HUDEP-2 (cell line): ENCODE data around the gene MAPK11.

Source experiments
- DNase-seq, 76 experiments: peaks; one replicate each; lab custom pipeline; 2025; ENCODE audit not compliant: unreplicated experiment in 76 of 76; lab: John Stamatoyannopoulos, UW

Gene MAPK11

GRCh38 chr22:50296658-50297490 is 26.7 kb upstream of the MAPK11 start:
- DNase-seq: no peak

- DNase-seq: no peak
Observed at GRCh38 chr22:50294319-50294656, 24.1 kb upstream of the MAPK11 start.

DNA sequence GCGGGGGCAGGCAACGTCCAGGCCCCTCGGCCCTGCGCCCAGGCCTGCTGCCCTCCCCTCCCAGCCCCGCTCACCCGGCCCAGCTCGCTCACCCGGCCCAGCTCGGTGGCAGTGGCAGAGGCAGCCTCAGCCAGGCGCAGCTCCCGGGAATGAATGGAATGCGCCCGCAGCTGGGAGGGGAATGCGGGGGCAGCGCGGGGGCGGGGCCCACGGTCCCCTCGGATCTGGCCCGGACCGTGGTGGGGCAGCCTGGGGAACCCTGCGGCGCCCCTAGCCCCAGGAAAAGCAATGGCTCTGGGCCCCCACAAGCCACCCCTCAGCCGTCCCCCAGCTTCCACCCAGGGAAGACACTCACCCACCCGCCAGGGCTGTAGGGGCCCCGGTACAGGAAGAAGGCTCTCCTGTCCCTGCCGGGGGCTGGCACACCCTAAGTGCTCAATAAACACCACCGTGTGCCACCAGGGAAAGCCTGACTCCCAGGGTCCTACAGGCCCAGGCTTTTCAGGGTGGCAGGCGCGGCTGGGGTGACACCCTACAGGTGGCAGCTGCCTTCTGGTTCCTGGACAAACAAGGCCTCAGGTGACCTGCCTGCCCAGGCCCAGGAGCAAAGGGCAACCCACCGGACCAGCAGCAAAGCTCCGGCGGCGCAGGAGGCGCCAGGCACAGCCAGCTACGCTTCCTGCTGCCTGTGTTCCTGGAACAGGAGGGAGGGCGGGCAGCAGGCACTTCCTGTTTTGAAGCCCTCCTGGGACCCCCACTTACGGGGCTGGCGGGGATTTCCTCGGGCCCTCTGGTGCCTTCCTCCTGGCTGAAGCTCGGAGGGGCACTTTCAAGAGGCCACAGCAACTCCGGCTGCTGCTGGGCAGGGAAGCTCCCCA is 23.5 kb upstream of the MAPK11 start:
- no peak for DNase-seq

DNA sequence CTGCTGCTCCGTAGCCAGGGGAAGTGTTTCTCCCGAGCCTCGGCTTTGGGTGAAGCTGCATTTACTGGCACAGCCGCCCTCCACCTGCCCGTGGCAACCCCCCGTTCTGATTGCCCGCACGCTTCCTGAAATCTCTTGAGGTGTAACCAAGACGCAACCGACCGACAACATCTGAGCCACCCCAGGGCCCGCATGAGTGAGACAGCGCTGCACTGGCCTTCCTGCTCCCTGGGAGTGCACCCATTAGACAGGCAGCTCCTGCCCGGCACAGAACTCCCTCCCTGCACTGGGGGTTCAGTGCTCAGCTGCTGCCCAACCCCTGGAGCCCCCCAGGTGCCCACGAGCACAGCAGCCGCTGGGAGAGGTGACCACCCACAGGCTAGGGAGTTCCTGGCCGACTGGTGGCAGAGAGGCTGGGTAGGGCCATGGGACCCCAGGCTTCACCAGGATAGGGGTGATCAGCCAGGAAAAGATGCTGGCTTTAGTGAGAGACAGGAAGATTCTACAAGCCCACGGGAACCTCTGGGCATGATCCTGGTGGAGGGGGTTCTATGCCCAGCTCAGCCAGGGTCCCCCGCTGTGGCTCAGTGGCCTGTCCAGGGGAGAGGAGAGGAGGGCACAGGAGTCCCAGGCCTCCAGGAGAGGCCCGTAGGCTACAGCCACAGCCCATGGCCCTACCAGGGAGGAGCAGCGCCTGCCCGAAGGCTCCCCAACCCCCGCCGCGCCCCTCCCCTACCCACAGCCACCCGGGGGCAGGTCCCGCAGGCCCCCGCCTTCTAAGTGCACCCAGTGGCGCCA is 22.7 kb upstream of the MAPK11 start:
- DNase-seq: no peak

GRCh38 chr22:50289942-50290630 is 19.9 kb upstream of the MAPK11 start:
- DNase-seq: no peak

GRCh38 chr22:50289151-50289941 is 19.2 kb upstream of the MAPK11 start:
- no peak for DNase-seq

- no peak for DNase-seq
Observed at GRCh38 chr22:50287731-50288130, 17.6 kb upstream of the MAPK11 start.

GRCh38 chr22:50286701-50287318 is 16.6 kb upstream of the MAPK11 start:
- no peak for DNase-seq

GRCh38 chr22:50286275-50286674 is 16.1 kb upstream of the MAPK11 start:
- no peak for DNase-seq

DNA sequence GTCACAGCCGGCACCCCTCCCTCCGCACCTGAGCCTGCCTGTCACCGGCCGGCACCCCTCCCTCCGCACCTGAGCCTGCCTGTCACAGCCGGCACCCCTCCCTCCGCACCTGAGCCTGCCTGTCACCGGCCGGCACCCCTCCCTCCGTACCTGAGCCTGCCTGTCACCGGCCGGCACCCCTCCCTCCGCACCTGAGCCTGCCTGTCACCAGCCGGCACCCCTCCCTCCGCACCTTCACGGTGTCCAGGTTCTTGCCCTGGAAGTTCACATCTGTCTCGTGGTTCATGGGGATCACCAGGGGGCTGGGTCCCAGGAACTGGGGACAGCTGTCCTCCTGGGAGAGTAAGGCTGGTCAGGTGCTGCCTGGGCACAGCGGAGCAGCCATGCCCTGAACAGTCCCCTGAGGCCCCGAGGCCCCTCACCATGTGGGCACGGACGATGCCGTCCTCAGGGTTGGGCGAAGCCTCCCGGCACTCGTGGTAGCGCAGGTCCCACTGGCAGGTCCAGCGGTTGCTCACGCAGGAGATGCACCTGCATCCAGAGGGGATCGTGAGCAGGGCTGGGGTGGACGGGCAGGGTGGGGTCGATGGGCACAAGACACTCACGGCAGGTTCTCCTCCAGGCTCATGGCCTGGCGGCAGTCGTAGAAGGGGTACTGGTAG is 15.5 kb upstream of the MAPK11 start:
- no peak for DNase-seq

DNA sequence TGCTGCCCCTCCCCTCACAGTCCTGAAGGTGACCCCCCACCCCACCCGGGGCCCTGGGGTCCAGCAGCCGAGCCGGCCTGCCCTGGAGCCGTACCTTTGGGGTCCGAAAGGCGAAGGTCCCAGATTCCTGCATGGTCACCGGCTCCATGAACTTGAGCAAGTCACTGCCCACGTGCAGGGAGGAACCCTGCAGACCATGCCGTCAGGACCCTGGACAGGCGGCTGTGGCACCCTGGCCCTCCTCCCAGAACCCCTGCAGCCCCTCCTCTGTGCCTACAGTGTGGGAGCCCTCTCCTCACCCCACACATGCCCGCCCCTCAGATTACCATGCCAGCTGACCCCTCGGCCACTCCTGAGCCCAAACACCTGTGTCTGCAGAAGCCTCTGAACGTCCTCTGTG is 14.3 kb upstream of the MAPK11 start:
- DNase-seq: no peak

GRCh38 chr22:50283821-50284220 is 13.6 kb upstream of the MAPK11 start:
- DNase-seq: no peak

- no peak for DNase-seq
Observed at GRCh38 chr22:50282361-50283155, 12.4 kb upstream of the MAPK11 start.

GRCh38 chr22:50281957-50282356 is 11.8 kb upstream of the MAPK11 start:
- no peak for DNase-seq

DNA sequence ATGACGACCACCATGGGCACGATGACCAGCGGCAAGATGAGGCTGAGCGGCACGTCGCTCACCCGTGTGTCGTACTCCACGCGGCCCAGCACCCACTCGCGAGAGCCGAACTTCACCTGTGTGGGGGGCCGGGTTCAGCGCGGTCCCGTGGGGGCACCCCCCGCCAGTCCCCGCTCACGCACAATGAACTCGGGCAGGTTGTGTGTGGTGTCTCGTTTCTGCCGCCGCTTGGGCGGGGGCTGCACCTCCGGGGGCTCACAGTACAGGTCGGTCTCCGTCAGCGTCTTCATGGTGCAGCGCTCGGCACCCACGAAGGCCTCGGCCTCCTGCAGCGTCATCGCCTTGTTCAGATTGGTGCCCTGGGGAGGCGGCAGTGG is 11.2 kb upstream of the MAPK11 start:
- DNase-seq: no peak

DNA sequence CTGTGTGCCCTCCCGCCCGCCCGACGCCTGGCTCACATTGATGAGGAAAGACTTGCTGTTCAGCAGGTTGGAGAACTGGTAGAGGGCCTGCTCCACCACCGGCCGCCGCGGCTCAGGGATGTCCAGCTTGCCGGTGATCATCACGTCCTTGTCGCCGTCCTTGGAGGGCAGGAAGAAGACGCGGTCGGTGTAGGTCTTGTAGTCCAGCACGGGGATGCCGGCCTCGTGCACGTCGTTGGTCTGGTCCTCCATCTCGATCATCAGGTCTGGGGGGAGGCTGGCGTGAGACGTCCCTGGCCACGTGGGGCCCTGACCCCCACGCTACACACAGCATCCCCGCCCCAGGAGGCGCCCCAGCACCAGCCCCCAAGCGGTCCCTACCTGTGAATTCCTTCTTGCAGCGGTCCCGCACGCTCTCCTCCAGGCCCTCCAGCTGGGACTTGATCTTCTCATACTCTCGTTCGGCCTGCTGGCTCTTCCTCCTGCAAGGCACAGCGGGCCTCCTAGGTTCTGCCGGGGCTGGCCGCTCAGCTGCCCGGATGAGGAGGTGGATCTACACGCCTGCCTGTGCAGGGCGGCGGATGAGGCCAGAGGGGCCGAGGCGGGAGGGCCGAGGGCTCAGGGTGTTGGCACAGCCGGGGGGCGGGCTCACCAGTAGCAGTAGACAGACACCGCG is 10.7 kb upstream of the MAPK11 start:
- no peak for DNase-seq

DNA sequence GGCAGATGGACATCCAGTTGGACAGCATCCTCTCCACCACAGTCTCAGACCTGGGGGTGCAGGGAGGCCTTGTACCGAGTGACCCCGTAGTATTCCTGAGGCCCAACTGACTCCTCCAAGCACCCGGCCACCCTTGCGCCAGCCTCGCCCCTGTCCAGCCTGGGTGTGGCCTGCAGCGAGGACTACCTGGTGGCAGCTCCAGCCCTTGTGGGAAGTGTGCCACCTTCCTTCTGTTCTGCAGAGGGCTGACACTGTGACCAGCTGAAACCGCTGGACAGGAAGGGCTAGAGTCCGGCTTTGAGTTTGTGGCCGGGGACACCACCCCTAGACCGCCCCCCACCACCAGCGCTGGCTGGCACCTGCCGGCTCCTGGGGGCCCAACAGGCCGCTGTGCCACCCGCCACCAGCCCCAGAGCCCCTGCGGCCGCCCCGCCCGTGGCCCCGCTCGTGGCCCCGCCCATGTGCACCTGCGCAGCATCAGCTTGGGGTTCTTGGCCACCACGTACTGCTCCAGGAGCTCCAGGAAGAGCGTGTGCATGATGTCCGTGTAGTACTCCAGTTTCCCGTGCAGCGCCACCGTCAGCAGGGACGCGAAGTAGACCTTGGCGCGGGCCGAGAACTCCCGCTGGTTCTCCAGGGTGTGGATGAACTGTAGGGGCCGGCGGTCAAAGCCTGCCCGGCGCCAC is 10.0 kb upstream of the MAPK11 start:
- no peak for DNase-seq
